AG09319 (cell line): Measurements from ENCODE around the gene PIK3R5.

Experiments used
- DNase-seq: peaks from one replicate; pipeline ENCODE4 v3.0.0-alpha.2; 2010; ENCODE audit warnings: low read depth; ENCODE audit errors: extremely low read depth
- TF ChIP-seq, protein P1 (sequence below): IDR thresholded peaks from 2 replicates; pipeline ENCODE4 v1.5.1; 2011; ENCODE audit warnings: low read depth, mild to moderate bottlenecking, inconsistent platforms, low read length, moderate library complexity

The PIK3R5 gene, protein sequence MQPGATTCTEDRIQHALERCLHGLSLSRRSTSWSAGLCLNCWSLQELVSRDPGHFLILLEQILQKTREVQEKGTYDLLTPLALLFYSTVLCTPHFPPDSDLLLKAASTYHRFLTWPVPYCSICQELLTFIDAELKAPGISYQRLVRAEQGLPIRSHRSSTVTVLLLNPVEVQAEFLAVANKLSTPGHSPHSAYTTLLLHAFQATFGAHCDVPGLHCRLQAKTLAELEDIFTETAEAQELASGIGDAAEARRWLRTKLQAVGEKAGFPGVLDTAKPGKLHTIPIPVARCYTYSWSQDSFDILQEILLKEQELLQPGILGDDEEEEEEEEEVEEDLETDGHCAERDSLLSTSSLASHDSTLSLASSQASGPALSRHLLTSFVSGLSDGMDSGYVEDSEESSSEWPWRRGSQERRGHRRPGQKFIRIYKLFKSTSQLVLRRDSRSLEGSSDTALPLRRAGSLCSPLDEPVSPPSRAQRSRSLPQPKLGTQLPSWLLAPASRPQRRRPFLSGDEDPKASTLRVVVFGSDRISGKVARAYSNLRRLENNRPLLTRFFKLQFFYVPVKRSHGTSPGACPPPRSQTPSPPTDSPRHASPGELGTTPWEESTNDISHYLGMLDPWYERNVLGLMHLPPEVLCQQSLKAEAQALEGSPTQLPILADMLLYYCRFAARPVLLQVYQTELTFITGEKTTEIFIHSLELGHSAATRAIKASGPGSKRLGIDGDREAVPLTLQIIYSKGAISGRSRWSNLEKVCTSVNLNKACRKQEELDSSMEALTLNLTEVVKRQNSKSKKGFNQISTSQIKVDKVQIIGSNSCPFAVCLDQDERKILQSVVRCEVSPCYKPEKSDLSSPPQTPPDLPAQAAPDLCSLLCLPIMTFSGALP

GRCh38 chr17:8965394-8966168 lies at the start of gene PIK3R5:
Gene PIK3R5 (minus strand): TSS chr17:8965707. CDS start chr17:8911494, 54,213 bp downstream.
- TF ChIP-seq, protein P1, sequence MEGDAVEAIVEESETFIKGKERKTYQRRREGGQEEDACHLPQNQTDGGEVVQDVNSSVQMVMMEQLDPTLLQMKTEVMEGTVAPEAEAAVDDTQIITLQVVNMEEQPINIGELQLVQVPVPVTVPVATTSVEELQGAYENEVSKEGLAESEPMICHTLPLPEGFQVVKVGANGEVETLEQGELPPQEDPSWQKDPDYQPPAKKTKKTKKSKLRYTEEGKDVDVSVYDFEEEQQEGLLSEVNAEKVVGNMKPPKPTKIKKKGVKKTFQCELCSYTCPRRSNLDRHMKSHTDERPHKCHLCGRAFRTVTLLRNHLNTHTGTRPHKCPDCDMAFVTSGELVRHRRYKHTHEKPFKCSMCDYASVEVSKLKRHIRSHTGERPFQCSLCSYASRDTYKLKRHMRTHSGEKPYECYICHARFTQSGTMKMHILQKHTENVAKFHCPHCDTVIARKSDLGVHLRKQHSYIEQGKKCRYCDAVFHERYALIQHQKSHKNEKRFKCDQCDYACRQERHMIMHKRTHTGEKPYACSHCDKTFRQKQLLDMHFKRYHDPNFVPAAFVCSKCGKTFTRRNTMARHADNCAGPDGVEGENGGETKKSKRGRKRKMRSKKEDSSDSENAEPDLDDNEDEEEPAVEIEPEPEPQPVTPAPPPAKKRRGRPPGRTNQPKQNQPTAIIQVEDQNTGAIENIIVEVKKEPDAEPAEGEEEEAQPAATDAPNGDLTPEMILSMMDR, result no peak
- DNase-seq, result no peak

DNA sequence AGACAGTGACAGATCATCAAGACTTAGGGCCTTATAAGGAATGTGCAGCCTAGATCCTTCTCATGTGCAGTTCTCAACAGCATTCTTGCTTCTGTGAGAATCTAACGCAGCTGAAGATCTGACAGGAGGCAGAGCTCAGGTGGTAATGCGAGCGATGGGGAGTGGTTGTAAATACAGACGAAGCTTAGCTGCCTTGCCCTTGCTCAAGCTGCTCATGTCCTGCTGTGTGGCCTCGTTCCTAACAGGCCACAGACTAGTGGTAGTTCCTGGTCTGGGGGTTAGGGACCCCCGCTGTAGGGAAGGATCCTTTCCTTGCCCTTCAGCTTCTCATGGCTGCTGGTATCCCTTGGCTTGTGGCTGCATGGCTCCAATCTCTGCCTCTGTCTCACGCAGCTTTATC lies 45.5 kb upstream of the PIK3R5 start:
- TF ChIP-seq, protein P1, result no peak
- no peak for DNase-seq

DNA sequence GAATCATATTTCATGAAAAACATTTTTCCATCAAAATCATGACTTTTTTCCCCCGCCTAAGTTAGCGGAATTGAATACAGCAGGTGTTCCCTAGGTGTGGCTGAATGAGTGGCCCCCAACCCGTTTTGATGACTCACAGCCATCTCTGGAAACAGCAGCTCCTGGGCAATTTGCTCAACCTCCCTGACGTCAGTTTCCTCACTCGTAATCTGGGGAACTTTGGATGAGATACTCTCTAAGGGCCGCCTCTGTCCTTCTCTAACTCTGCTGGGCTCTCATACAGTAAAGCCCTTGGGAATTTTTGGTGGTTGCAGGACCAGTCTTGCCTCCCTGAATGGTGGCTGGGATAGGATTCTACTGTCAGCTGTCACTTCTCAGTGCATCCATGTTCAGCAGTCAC lies 44.2 kb upstream of the PIK3R5 start:
- DNase-seq, result no peak
- TF ChIP-seq, protein P1, result no peak

GRCh38 chr17:9009096-9009495 lies 43.6 kb upstream of the PIK3R5 start:
- DNase-seq, result no peak
- TF ChIP-seq, protein P1, result no peak

- no peak for DNase-seq
- TF ChIP-seq, protein P1, result no peak
These were observed 41.7 kb upstream of the PIK3R5 start for GRCh38 chr17:9007052-9007714.

- TF ChIP-seq, protein P1, result no peak
These were observed 40.8 kb upstream of the PIK3R5 start for GRCh38 chr17:9006175-9006767.

More at GRCh38 chr17:9006175-9006767, 40.8 kb upstream of the PIK3R5 start:
- no peak for DNase-seq
